ENCODE measurements around the gene CFL1.

Gene CFL1

GRCh38 chr11:65829459-65829858 lies 28.5 kb downstream of the CFL1 start:
- DNase-seq = no peak

DNA sequence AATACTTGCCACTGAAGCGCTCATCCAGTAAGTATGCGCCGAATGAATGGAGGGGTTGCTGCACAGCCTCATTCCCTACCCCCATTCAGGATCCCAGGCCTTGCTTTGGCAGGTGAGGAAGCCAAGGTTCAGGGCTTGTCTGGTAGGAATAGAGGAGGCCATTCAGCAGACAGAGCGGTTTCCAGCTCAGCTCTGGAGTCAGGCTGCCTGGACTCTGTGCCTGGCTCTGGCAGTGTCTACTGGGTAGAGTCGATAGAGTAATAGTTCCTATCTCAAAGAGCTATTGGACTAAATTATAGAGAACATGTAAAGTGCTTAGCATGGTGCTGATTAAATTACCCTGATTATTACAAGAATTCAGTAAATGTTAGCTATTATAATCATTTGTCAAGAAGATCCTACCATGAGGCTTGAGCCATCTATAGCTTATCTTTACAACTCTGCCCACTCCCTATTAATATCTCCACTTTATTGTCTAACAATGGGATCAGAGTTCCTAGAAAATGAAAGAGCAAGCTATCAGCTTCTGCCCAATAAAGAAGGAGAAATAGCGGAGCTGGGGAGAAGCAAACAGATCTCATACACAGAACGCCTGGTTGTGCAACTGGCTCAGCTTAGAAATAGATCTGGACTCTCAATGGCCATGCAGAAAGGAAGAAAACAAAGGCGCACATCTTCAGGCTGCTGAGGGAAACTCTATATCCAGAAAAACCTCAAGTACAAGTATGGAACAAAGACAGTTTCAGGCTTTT lies 30.8 kb downstream of the CFL1 start:
- DNase-seq = no peak

DNA sequence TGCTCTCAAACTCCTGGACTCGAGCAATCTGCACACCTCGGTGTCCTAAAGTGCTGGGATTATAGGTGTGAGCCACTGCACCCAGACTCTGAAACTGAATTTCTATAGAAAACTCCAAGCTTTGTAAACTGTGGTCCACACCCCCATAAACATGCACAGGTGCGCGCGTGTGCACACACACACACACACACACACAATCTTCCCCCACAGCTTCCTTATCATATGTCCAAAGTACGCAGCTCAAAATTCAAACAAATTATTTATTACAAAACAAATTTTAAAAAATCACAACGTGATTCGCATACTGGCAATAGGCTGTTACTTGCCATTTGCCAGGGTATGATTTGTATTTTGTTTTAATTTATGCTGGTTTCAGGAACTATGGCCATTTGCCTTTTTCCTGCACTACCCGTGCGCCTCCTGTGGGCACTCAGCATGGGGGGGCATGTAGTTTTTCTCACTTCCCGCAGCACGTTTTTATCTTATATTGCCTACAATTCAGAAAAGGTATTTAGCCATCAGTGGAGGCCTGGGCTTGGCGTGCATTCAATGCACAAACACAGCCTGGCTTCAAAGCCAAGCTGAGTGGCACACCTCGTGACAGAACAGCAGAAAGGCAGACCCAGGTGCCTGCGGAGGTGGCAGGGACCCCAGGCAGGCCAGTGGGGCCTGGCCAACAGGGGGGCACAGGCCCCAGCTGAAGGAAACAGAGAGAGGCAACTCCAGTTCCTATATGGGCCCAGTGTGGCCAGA lies 35.0 kb downstream of the CFL1 start:
- DNase-seq = no peak

DNA sequence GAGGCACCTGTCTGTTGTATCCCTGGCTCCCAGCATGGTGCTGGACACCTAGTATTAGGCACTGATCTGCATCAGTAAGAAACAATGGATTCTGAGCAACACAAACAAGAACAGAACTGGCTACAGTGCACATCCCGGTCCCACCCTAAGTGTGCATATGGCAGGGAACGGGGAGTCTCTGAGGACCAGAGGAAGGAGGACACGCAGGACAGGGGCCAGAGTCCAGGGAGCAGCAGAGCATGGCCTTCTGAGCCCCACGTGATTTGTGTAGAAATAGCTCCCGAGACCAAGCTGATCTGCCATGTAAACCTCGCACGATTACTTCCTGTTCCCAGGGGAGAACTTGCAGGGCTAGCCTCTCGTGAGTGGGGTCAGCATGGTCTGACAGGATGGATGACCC lies 36.9 kb downstream of the CFL1 start:
- DNase-seq = no peak

DNA sequence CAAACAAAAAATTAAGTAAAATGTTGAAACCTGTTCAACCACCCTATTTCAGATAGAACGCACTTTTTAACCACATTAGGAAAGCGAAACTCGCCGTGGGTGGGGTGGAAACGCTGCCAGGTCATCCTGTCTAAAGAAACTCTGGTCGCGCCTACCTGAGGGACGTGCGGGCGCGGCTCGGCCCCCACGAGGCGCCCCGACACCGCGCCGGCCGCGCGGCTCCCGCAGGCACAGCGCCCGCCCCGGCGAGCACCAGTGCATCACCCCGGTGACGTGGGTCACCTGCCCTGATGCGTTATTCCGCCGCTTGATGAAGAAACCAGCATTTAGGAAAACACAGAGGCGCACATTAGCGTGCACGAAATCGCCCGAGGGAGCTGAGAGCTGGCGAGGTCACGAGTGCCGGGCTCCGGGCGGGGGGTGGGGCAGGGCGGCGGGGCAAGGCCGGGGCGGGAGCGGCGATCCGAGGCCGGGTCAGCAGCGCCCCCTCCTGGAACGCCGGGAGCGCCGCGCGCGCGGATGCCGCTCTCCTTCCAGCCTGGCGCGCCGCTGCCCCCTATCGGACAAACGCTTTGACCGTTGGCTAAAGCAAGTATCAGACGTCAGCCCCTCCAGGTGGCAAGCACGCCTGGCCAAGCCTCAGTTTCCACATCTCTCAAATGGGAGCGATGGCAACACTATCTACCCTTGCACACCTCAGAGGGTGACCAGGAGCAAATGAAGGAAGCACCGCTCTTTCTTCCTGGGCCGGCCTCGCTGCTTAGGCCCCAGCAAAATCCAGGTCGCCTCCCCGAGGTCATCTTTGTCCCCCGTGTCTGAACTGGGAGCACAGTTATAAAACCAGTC lies 39.9 kb downstream of the CFL1 start:
- DNase-seq = peak; percentile 85 to 90

DNA sequence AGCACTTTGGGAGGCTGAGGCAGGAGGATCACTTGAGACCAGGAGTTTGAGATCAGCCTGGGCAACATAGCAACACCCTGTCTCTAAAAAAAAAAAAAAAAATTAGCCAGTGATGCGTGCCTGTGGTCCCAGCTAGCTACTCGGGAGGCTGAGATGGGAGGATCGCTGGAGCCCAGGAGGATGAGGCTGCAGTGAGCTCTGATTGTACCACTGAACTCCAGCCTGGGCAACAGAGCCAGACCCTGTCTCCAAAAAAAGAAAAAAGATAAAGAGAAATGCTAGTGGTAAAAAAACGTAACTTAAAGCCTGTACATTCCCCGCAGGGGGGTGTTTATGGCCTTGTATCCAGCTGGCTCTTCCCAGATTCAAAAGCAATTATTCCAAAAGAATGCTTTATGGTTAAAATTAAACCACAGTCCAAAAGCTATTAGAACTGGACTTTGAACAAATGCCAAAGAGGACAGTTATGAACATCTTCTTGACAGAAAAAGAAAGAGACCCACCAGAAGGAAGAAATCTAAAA lies 40.6 kb downstream of the CFL1 start:
- DNase-seq = no peak

DNA sequence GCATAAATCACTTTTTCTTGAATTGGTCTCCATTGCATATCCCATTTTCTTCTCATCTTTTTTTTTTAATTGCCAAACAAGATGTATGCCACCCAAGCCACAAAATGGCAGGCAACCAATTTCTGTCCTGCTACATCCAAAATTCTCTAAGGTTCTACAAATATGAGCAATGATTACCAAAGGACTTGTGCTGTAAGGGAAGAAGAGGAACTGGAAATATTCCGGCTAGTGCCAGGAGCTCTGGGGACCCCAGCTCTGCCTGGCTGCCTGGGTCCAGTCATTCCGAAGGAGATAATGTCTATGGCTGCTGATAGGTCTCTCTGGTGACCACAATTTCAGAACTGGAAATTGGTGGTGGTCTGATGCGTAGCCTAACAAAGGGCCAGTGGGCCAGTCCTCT lies 41.3 kb downstream of the CFL1 start:
- no peak for DNase-seq

- no peak for DNase-seq
Measured at GRCh38 chr11:65814986-65815565, 42.9 kb downstream of the CFL1 start.

- DNase-seq = no peak
Measured at GRCh38 chr11:65814131-65814985, 43.6 kb downstream of the CFL1 start.

DNA sequence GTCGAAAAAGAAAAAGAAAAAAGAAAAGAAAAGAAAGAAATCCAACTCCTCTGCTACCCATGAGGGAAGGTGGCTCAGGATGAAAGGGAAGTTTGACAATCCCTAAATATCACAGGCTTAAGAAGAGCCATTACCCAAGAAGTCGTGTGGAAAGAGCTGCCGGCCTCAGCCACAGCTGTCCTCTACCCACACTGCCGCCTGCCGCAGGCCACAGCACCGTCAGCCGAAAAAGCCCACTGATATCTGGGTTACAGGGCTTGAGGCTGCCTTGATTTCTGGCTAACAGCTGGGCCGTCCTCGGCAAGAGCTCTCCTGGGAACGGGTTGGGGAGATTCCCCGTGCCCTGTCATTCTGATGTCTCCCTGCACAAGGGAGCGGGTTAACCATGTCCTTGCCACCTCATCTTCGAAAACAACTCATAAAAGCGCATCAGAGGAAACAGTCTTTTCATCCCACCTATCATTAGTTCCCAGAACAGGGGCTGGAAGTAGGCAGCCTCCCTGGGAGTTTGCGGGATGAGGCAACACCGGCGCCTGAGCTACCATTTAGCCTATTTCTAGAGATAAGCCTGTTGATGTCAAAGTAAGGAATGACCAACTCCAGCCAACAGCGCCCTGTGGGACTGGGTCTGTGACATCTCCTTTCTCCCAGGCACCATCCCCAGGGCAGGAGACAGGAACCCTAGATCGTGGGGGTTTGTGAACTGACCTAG lies 46.1 kb downstream of the CFL1 start:
- no peak for DNase-seq

DNA sequence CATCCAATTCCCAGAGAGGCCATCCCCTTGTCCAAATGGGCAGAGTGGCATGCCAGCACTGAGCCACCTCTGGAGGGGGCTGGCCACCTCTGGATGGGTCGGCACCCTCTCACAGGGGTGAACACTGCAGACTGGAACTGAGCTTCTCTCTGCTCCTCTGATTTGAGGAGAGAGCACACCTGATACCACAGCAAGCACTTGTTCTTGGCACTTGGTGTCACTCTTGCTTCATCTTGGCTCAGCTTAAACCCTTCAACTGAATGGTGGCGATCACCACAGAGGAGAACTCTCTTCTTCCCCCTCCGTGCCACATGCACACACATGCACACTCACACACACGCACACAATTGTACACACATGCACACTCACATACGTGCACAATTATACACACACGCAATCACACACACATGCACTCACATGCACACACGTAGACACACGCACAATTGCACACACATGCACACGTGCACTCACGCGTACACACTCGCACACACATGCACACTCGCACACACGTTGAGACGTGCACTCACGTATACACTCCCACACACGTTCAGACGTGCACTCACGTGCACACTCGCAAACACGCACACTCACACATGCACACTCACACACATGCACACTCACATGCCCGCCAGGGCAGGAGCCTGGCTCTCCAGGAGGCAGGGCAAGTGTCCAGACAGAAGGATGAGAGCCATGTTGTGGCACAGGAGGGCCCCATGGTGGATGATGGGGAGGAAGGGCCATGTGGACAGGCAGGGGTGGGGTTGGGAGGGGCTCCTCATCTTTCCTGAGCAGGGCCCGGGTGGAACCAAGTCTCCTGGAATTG lies 47.7 kb downstream of the CFL1 start:
- DNase-seq = no peak

- no peak for DNase-seq
Measured at GRCh38 chr11:65809496-65809895, 48.5 kb downstream of the CFL1 start.

DNA sequence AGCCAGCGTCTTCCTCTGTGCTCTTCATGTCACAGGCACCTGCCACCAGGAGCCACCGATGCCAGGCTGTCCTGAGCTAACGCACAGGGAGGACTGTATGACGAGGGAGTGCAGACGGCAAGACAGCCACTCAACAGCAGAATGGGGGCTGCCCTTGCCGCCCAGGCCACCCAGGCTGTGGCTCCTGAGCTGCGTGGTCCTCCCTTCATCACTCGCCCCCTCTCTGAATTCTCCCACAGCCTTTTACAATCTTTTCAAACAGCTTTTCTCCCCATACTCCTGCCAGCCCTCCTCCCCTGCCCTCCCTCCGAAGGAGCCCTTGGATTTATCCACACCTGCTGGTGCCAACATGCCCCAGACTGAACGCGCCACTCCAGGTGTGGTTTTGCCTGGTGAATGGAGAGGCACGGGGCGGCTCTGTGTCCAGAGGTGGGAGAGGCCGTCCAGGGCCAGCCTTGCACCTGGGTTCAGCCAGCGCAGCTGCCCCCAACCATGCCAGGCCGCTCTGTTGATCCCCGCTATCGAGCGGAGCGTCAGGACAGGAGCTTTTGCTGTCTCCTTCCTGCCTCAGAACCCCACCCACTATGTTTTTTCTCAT lies 49.1 kb downstream of the CFL1 start:
- DNase-seq = no peak

DNA sequence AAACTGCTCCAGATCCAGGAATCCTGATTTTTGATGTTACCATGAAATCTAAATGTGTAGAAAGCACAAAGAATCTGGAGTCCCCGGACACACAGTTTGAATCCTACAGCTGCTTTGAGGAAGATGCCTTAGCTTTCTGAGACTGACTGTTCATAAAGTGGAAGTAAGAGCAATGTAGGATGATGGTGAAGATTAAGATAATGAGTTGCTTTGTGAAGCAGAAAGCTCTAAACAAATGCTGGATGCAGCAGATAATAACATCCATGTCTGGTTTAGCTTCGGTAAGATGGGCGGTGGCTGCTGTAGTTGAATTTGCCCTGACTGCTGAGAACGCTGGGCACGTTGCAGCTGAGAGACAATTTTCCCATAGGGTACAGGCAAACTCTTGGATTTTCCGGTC lies 51.0 kb downstream of the CFL1 start:
- DNase-seq = no peak

All from NCI-H1930 (cell line).